ENCODE data around the gene BRDT.

The BRDT gene

GRCh38 chr1:91949356-91949699, at the start of gene BRDT:
BRDT (plus strand) TSS chr1:91949401; CDS start chr1:91962755, 13,354 bp downstream.
- no peak for ATAC-seq
- TF ChIP-seq RARB (CRISPR knock-in tag; IDR thresholded peaks at IDR 0.05) (no peak), PPARA (CRISPR knock-in tag; IDR thresholded peaks at IDR 0.05; ENCODE audit: borderline replicate concordance) (no peak), ISL1 (CRISPR knock-in tag; IDR thresholded peaks at IDR 0.05) (no peak), SNAI2 (CRISPR knock-in tag; IDR thresholded peaks at IDR 0.05) (no peak), ZC3H10 (CRISPR knock-in tag; IDR thresholded peaks at IDR 0.05) (no peak), TOX (CRISPR knock-in tag; IDR thresholded peaks at IDR 0.05; ENCODE audit: borderline replicate concordance) (no peak), ZFP30 (CRISPR knock-in tag; IDR thresholded peaks at IDR 0.05) (no peak), PATZ1 (CRISPR knock-in tag; IDR thresholded peaks at IDR 0.05; ENCODE audit: borderline replicate concordance) (no peak), CSDC2 (CRISPR knock-in tag; IDR thresholded peaks at IDR 0.05) (no peak), POU6F1 (CRISPR knock-in tag; IDR thresholded peaks at IDR 0.05; ENCODE audit: borderline replicate concordance, low read depth) (no peak), ARNTL (CRISPR knock-in tag; IDR thresholded peaks at IDR 0.05; ENCODE audit: borderline replicate concordance, low read depth) (no peak), ZNF70 (CRISPR knock-in tag; IDR thresholded peaks at IDR 0.05) (no peak), ZFP3 (CRISPR knock-in tag; IDR thresholded peaks at IDR 0.05) (no peak), CSRNP3 (CRISPR knock-in tag; IDR thresholded peaks at IDR 0.05) (no peak), ZNF565 (CRISPR knock-in tag; conservative IDR thresholded peaks at IDR 0.05; ENCODE audit: low read depth) (no peak), ESRRG (CRISPR knock-in tag; IDR thresholded peaks at IDR 0.05) (no peak)

GRCh38 chr1:91900562-91900961, 48.6 kb upstream of the BRDT start:
- no peak for TF ChIP-seq ZNF565 (CRISPR knock-in tag; conservative IDR thresholded peaks at IDR 0.05; ENCODE audit: low read depth)

GRCh38 chr1:91901231-91901630, 48.0 kb upstream of the BRDT start:
- TF ChIP-seq PPARA (CRISPR knock-in tag; IDR thresholded peaks at IDR 0.05; ENCODE audit: borderline replicate concordance) (no peak), TOX (CRISPR knock-in tag; IDR thresholded peaks at IDR 0.05; ENCODE audit: borderline replicate concordance) (no peak), ZNF70 (CRISPR knock-in tag; IDR thresholded peaks at IDR 0.05) (no peak), POU6F1 (CRISPR knock-in tag; IDR thresholded peaks at IDR 0.05; ENCODE audit: borderline replicate concordance, low read depth) (no peak), BACH2 (CRISPR knock-in tag; IDR thresholded peaks at IDR 0.05; ENCODE audit: borderline replicate concordance) (no peak), ZNF8 (CRISPR knock-in tag; IDR thresholded peaks at IDR 0.05) (no peak), CSDC2 (CRISPR knock-in tag; IDR thresholded peaks at IDR 0.05) (no peak), ARNTL (CRISPR knock-in tag; IDR thresholded peaks at IDR 0.05; ENCODE audit: borderline replicate concordance, low read depth) (no peak), TCF4 (CRISPR knock-in tag; IDR thresholded peaks at IDR 0.05; ENCODE audit: borderline replicate concordance) (no peak), ZC3H10 (CRISPR knock-in tag; IDR thresholded peaks at IDR 0.05) (no peak), CSRNP3 (CRISPR knock-in tag; IDR thresholded peaks at IDR 0.05) (no peak), ZFP30 (CRISPR knock-in tag; IDR thresholded peaks at IDR 0.05) (no peak)
- ATAC-seq, result no peak

More at GRCh38 chr1:91900562-91900961, 48.6 kb upstream of the BRDT start:
- no peak for ATAC-seq

GRCh38 chr1:91912266-91912665, 36.9 kb upstream of the BRDT start:
- ATAC-seq, result no peak
- TF ChIP-seq ESRRG (CRISPR knock-in tag; IDR thresholded peaks at IDR 0.05) (no peak), CREB5 (CRISPR knock-in tag; IDR thresholded peaks at IDR 0.05; ENCODE audit: low read depth) (no peak), ZNF8 (CRISPR knock-in tag; IDR thresholded peaks at IDR 0.05) (no peak), POU6F1 (CRISPR knock-in tag; IDR thresholded peaks at IDR 0.05; ENCODE audit: borderline replicate concordance, low read depth) (no peak), CSRNP3 (CRISPR knock-in tag; IDR thresholded peaks at IDR 0.05) (no peak), ZFP3 (CRISPR knock-in tag; IDR thresholded peaks at IDR 0.05) (no peak), ZC3H10 (CRISPR knock-in tag; IDR thresholded peaks at IDR 0.05) (no peak), GLIS3 (CRISPR knock-in tag; IDR thresholded peaks at IDR 0.05) (no peak), RARB (CRISPR knock-in tag; IDR thresholded peaks at IDR 0.05) (no peak), SNAI2 (CRISPR knock-in tag; IDR thresholded peaks at IDR 0.05) (no peak), PPARA (CRISPR knock-in tag; IDR thresholded peaks at IDR 0.05; ENCODE audit: borderline replicate concordance) (no peak), ISL1 (CRISPR knock-in tag; IDR thresholded peaks at IDR 0.05) (no peak), ARNTL (CRISPR knock-in tag; IDR thresholded peaks at IDR 0.05; ENCODE audit: borderline replicate concordance, low read depth) (no peak), BACH2 (CRISPR knock-in tag; IDR thresholded peaks at IDR 0.05; ENCODE audit: borderline replicate concordance) (no peak)

Data from SK-N-SH treated with all-trans-retinoic acid at 6 μM for 48 hours (cell line).